H1 (cell line): ENCODE measurements around the gene ADSS1. TPM values are rescaled to one million over a fixed set of nuclear protein-coding genes. Genes with fewer than 3 reads are reported as not detected.

Experiments used
- polyA plus RNA-seq, 7 experiments: library from polyadenylated mRNA; depleted of rRNA in 3 of 7; stranded (reverse) in 5 of 7; unstranded in 2 of 7; fragments of >200 nt in 5 of 7; fragments of 200-250 nt in 2 of 7; gene quantifications; 1 replicate in 5 of 7; 2 replicates in 1 of 7; 4 replicates in 1 of 7; pipeline versions ENCODE4 v1.2.1 to v1.2.3, GENCODE V29; 2011 to 2013; ENCODE audit warnings: missing spikeins in 2 of 7, mixed read lengths in 2 of 7
- total RNA-seq: library from RNA; stranded (reverse); fragmentation: NEBNext Ultra II Directional; extraction: Animal tissue kit (Norgen Biotek cat#: 25700); gene quantifications from 2 replicates; pipeline ENCODE4 v1.2.1, GENCODE V29; 2021
- TF ChIP-seq, protein P1 (sequence below): IDR thresholded peaks from 2 replicates; pipeline ENCODE4 v1.6.1; 2012; ENCODE audit warnings: inconsistent platforms

ADSS1 gene
- total and polyA plus RNA-seq, 2 of the 8 experiments (the other 6 are each of a cell fraction or from before 2014, with no cell fraction given), result 7.1 to 7.9 TPM

- TF ChIP-seq, protein P1, sequence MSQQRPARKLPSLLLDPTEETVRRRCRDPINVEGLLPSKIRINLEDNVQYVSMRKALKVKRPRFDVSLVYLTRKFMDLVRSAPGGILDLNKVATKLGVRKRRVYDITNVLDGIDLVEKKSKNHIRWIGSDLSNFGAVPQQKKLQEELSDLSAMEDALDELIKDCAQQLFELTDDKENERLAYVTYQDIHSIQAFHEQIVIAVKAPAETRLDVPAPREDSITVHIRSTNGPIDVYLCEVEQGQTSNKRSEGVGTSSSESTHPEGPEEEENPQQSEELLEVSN, result no peak
Observed at GRCh38 chr14:104676130-104676693, 47.8 kb upstream of the ADSS1 start (continued).
